ENCODE data around the gene ZNF12.

DNA sequence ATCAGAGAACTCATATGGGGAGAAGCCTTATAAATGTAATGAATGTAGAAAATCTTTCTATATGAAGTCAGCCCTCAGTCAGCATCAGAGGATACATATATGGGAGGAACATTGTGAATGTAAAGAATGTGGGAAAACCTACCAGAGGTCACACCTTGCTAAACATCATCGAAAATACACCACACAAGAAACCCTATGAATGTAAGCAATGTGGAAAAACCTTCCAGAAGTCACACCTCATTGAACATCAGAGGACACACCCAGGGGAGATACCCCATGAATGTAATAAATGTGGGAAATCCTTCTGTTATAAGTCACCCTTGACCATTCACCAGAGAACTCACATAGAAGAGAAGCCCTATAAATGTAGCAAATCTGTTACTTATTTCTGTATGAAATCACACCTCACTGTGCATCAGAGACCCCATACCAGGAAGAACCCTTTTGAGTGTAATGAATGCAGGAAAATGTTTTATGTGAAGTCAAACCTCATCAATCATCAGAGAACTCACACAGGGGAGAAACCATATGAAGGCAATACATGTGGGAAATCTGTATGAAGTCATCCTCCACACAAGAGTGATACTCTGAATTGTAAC, 30.8 kb downstream of the ZNF12 start:
- TF ChIP-seq EZH2 (IDR thresholded peaks at IDR 0.05; ENCODE audit: insufficient read depth, poor library complexity, severe bottlenecking) (no peak), EZH2phosphoT487 (IDR thresholded peaks at IDR 0.05; ENCODE audit: insufficient read depth, low read depth) (no peak)
